BJ (cell line): ENCODE results near the gene MED4. TPM values are rescaled to one million over a fixed set of nuclear protein-coding genes. Genes with fewer than 3 reads are reported as not detected.

Source experiments
- polyA plus RNA-seq: library from polyadenylated mRNA; depleted of rRNA; stranded (reverse); fragments of >200 nt; gene quantifications from 2 replicates; pipeline ENCODE4 v1.2.3, GENCODE V29; 2011; rRNA removed
- small RNA-seq: library from RNA; depleted of rRNA; stranded (forward); fragments of <200 nt; gene quantifications from one replicate; pipeline ENCODE3, GENCODE V24; 2012; ENCODE audit warnings: low replicate concordance, low read depth; ENCODE audit not compliant: insufficient read length

Gene MED4
- polyA plus RNA-seq, 1 experiment = 30.1 TPM

Small RNA genes lying within 50 kb of the gene (small RNA-seq; reads per million reads assigned to genes)
- not detected for gene POLR2KP2

Other genes with a start within 250 kb of the MED4 start
- gene SUCLA2, start 93.8 kb downstream of the MED4 start, polyA plus RNA-seq = 19.1 and 38.1 TPM in 2 replicates
- 8.2 and 13.5 TPM in 2 replicates for gene NUDT15, start 57.4 kb downstream of the MED4 start, polyA plus RNA-seq
- gene ITM2B, start 138.1 kb upstream of the MED4 start, polyA plus RNA-seq = 173 and 299 TPM in 2 replicates
- gene RB1, start 208.6 kb upstream of the MED4 start, polyA plus RNA-seq = 11.2 and 22.9 TPM in 2 replicates